Glutamatergic neuron (in vitro differentiated cells): ENCODE results near the gene MFSD6. TPM values are rescaled to one million over a fixed set of nuclear protein-coding genes. Genes with fewer than 3 reads are reported as not detected.

Experiments used
- DNase-seq: peaks from one replicate; pipeline ENCODE4 v3.0.0; 2022
- H3K27ac Mint-ChIP-seq: one replicate; pipeline ENCODE4 v1.8.0; 2020; ENCODE audit warnings: mild to moderate bottlenecking, mixed read lengths, inconsistent platforms; ENCODE audit not compliant: unreplicated experiment
- H3K27me3 Mint-ChIP-seq: one replicate; pipeline ENCODE4 v1.8.0; 2020; ENCODE audit warnings: mild to moderate bottlenecking, moderate library complexity, mixed read lengths, inconsistent platforms; ENCODE audit not compliant: unreplicated experiment
- H3K36me3 Mint-ChIP-seq: one replicate; pipeline ENCODE4 v1.8.0; 2020; ENCODE audit warnings: mild to moderate bottlenecking, mixed read lengths, inconsistent platforms; ENCODE audit not compliant: unreplicated experiment
- H3K4me1 Mint-ChIP-seq: one replicate; pipeline ENCODE4 v1.8.0; 2020; ENCODE audit warnings: mild to moderate bottlenecking, low read depth, mixed read lengths, inconsistent platforms; ENCODE audit not compliant: unreplicated experiment
- H3K4me3 Mint-ChIP-seq: one replicate; pipeline ENCODE4 v1.8.0; 2020; ENCODE audit warnings: mild to moderate bottlenecking, mixed read lengths, inconsistent platforms; ENCODE audit not compliant: unreplicated experiment
- H3K9me3 Mint-ChIP-seq: one replicate; pipeline ENCODE4 v1.8.0; 2020; ENCODE audit warnings: mild to moderate bottlenecking, moderate library complexity, mixed read lengths, inconsistent platforms; ENCODE audit not compliant: unreplicated experiment
- total RNA-seq: library from RNA; stranded (reverse); fragmentation: NEBNext Ultra II Directional; extraction: Animal tissue kit (Norgen Biotek cat#: 25700); gene quantifications from one replicate; pipeline ENCODE4 v1.2.1, GENCODE V29; 2021; ENCODE audit not compliant: unreplicated experiment
- TF ChIP-seq, protein P1 (sequence below): fragments of 200-600 bp; sonication (generic); IDR thresholded peaks from one replicate; pipeline ENCODE4 v1.5.0; 2021; ENCODE audit not compliant: partially characterized antibody, unreplicated experiment

The MFSD6 gene
- total RNA-seq, 1 donor from 2014 or later = 31.0 TPM

DNA sequence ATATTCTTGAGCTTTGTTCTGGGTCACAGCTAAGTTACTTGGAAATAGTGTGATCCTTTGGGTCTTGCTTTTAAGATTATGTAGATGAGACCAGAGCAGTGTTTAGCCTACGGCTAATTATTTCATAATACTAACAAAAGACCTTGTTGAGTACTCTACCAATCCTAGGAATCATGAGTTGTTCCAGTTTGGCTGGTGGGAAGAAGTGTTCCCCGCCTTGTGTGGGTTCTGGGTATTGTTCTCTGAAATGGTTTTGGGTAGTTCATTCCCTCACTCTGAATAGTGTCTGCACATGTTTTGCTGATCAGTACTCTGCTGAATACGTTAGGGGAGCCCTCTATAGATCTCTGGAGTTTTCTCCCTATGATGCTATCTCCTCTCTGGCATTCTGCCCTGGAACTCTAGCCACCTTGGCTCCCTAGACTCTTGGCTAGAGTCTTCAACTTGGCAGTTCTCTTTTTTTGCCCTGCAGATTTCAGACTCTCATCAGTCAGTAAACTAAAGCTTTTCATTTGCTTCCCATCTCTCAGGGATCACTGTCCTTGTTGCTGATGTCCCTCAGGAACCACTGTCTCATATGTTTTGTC lies 78.0 kb downstream of the MFSD6 start:
- no peaks in the 10 kb centered on the region for H3K27me3 Mint-ChIP-seq
- no peak overlapping the region for H3K27ac Mint-ChIP-seq

DNA sequence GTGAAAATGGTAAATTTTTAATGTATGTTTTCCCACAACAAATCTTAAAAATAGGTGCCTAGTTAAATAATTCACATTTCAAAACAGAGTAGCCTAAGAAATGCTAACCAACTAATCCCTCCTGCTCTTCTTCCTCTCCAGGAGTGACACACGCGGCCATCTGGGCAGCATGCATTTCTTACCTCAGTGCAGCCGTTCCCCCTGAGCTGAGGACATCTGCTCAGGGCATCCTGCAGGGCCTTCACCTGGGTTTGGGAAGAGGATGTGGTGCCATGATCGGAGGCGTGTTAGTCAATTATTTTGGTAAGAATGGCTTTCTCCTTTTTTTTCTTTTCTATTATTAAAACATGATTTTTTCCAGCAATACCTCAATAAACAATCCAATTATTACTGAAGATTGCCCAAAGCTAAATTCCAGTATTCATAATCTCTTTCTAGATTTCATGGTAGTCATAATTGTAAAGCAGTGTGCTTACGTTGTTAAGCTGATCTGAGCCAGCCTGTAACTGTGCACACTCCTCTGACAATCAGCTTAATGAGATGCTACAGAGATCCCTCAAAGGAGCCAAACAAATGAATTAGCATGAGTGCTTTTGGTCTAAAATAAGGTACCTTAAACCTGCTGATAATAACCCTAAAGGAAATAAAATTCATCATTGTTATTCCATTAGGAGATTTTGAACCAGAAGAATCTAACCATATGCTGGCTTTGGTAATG lies 80.5 kb downstream of the MFSD6 start:
- Mint-ChIP-seq H3K27ac (peak overlapping the region; percentile 77), H3K4me3 (no peak overlapping the region), H3K9me3 (no peaks in the 10 kb centered on the region), H3K4me1 (peaks cover 16% of the 10 kb centered on the region), H3K27me3 (no peaks in the 10 kb centered on the region), H3K36me3 (peaks cover 24% of the 10 kb centered on the region)
- TF ChIP-seq, protein P1, sequence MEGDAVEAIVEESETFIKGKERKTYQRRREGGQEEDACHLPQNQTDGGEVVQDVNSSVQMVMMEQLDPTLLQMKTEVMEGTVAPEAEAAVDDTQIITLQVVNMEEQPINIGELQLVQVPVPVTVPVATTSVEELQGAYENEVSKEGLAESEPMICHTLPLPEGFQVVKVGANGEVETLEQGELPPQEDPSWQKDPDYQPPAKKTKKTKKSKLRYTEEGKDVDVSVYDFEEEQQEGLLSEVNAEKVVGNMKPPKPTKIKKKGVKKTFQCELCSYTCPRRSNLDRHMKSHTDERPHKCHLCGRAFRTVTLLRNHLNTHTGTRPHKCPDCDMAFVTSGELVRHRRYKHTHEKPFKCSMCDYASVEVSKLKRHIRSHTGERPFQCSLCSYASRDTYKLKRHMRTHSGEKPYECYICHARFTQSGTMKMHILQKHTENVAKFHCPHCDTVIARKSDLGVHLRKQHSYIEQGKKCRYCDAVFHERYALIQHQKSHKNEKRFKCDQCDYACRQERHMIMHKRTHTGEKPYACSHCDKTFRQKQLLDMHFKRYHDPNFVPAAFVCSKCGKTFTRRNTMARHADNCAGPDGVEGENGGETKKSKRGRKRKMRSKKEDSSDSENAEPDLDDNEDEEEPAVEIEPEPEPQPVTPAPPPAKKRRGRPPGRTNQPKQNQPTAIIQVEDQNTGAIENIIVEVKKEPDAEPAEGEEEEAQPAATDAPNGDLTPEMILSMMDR = no peak
- DNase-seq = no peak

More for the DNA sequence above, 78.0 kb downstream of the MFSD6 start:
- TF ChIP-seq, protein P1 = no peak
- no peaks in the 10 kb centered on the region for H3K9me3 Mint-ChIP-seq
- H3K4me1 Mint-ChIP-seq = peaks cover 16% of the 10 kb centered on the region
- no peak for DNase-seq
- peaks cover 3% of the 10 kb centered on the region for H3K36me3 Mint-ChIP-seq
- H3K4me3 Mint-ChIP-seq = no peak overlapping the region

DNA sequence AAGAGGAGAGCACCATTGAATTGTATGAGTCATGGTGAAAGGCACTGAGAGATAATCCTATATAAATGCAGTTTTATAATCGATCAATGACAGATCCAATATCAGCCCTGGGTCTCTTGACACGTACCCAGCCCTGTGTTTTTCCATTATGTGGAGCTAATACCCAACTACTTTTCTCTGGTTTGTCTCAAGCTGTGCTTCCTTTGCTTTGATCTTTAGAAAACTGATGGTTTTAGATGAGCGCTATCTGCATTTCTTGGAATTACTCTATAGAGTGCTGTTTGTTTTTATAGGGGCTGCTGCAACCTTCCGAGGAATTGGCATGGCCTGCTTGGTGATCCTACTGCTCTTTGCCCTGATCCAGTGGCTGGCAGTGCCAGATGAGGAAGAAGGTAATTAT lies 81.3 kb downstream of the MFSD6 start:
- TF ChIP-seq, protein P1 = no peak
- H3K4me1 Mint-ChIP-seq = peaks cover 16% of the 10 kb centered on the region
- H3K36me3 Mint-ChIP-seq = peaks cover 24% of the 10 kb centered on the region
- no peaks in the 10 kb centered on the region for H3K9me3 Mint-ChIP-seq
- DNase-seq = no peak
- no peak overlapping the region for H3K27ac Mint-ChIP-seq
- H3K27me3 Mint-ChIP-seq = no peaks in the 10 kb centered on the region
- H3K4me3 Mint-ChIP-seq = no peak overlapping the region

DNA sequence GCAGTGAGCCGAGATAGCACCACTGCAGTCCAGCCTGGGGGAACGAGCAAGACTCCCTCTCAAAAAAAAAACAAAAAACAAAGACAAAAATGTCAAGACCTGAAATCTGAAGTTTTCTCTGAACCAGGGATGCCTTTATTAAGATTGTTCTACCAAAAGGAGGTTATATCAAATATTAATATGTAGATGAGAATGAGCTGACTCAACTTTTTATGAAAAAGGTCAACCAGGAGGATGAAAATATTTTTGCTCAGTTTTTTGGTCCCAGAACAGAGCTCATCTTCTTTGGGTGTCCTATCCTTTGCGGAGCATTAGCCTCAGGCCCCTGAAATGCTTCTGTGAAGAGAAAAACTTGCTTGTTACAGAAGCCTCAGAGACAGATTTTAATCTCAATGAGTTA lies 82.3 kb downstream of the MFSD6 start:
- no peaks in the 10 kb centered on the region for H3K27me3 Mint-ChIP-seq
- peaks cover 1% of the 10 kb centered on the region for H3K9me3 Mint-ChIP-seq

More for the DNA sequence above, 82.3 kb downstream of the MFSD6 start:
- Mint-ChIP-seq H3K4me1 (peaks cover 16% of the 10 kb centered on the region), H3K27ac (no peak overlapping the region), H3K36me3 (peaks cover 24% of the 10 kb centered on the region), H3K4me3 (no peak overlapping the region)
- no peak for DNase-seq
- TF ChIP-seq, protein P1 = no peak
